Activated T-cell treated with anti-CD3 and anti-CD28 coated beads, Interleukin-2, amount 50 U/mL, for 72 hours (primary cell): Measurements from ENCODE around the gene LIMK2. TPM values are rescaled to one million over a fixed set of nuclear protein-coding genes. Genes with fewer than 3 reads are reported as not detected.

ENCODE experiments used
- ATAC-seq, 2 donors: fragments of 150-1000 bp; cut with Tn5 transposase; replicated peaks in 1 of 2; 2 replicates each; pipeline ENCODE4 v1.10.0; 2021; ENCODE audit warnings: moderate library complexity in 2 of 2, mild to moderate bottlenecking in 1 of 2
- DNase-seq, 2 donors: peaks; one replicate each; pipeline ENCODE4 v3.0.0; 2021 to 2022; ENCODE audit warnings: mixed read lengths in 1 of 2
- H3K27ac Mint-ChIP-seq: one replicate; pipeline ENCODE4 v1.8.0; 2022; ENCODE audit warnings: mild to moderate bottlenecking, moderate library complexity, mixed read lengths
- H3K27me3 Mint-ChIP-seq: one replicate; pipeline ENCODE4 v1.8.0; 2022; ENCODE audit warnings: low read depth, mixed read lengths
- H3K36me3 Mint-ChIP-seq, 2 donors: one replicate each; pipeline ENCODE4 v1.8.0; 2022; ENCODE audit warnings: mixed read lengths in 2 of 2, mild to moderate bottlenecking in 1 of 2; ENCODE audit not compliant: insufficient read depth in 2 of 2
- H3K4me1 Mint-ChIP-seq: one replicate; pipeline ENCODE4 v1.8.0; 2022; ENCODE audit warnings: low read depth, mixed read lengths
- H3K4me3 Mint-ChIP-seq, 2 donors: one replicate each; pipeline ENCODE4 v1.8.0; 2022; ENCODE audit warnings: mild to moderate bottlenecking in 2 of 2, mixed read lengths in 2 of 2, moderate library complexity in 2 of 2
- H3K9me3 Mint-ChIP-seq, 2 donors: one replicate each; pipeline ENCODE4 v1.8.0; 2022; ENCODE audit warnings: mixed read lengths in 2 of 2
- total RNA-seq, 2 donors: library from RNA; stranded (reverse); gene quantifications; one replicate each; pipeline ENCODE4 v1.2.3, GENCODE V29; 2022

The LIMK2 gene
- total RNA-seq, 2 donors from 2014 or later: 36.2 to 37.0 TPM

GRCh38 chr22:31276426-31277167 is 64.5 kb downstream of the LIMK2 start:
- DNase-seq (no peak), ATAC-seq (no peak)
- H3K27me3 Mint-ChIP-seq: no peaks in the 10 kb centered on the region
- H3K4me1 Mint-ChIP-seq: peaks cover 43% of the 10 kb centered on the region
- H3K36me3 Mint-ChIP-seq: peaks cover 13 to 17% of the 10 kb centered on the region in 2 donors
- no peak overlapping the region for H3K4me3 Mint-ChIP-seq
- no peaks in the 10 kb centered on the region for H3K9me3 Mint-ChIP-seq
- no peak overlapping the region for H3K27ac Mint-ChIP-seq

- H3K9me3 Mint-ChIP-seq: no peaks in the 10 kb centered on the region
- H3K4me3 Mint-ChIP-seq: peak overlapping the region in 1 of 2 donors; percentile 28
- H3K4me1 Mint-ChIP-seq: peaks cover 51% of the 10 kb centered on the region
- peaks cover 13 to 16% of the 10 kb centered on the region in 2 donors for H3K36me3 Mint-ChIP-seq
- ATAC-seq: no peak
- H3K27ac Mint-ChIP-seq: peak overlapping the region; percentile 88
- no peak for DNase-seq
- no peaks in the 10 kb centered on the region for H3K27me3 Mint-ChIP-seq
Measured at GRCh38 chr22:31277741-31278140, 65.6 kb downstream of the LIMK2 start.

GRCh38 chr22:31278151-31278621 is 66.1 kb downstream of the LIMK2 start:
- Mint-ChIP-seq H3K4me3 (peak overlapping the region in 1 of 2 donors; percentile 28), H3K27me3 (no peaks in the 10 kb centered on the region), H3K27ac (peak overlapping the region; percentile 88), H3K36me3 (peaks cover 11 to 18% of the 10 kb centered on the region in 2 donors), H3K4me1 (peaks cover 52% of the 10 kb centered on the region), H3K9me3 (no peaks in the 10 kb centered on the region)
- no peak for DNase-seq
- ATAC-seq: no peak

GRCh38 chr22:31278626-31279326 is 66.7 kb downstream of the LIMK2 start:
- Mint-ChIP-seq H3K27ac (peak overlapping the region; percentile 88), H3K4me1 (peaks cover 55% of the 10 kb centered on the region), H3K4me3 (peak overlapping the region in 1 of 2 donors; percentile 53), H3K9me3 (no peaks in the 10 kb centered on the region), H3K27me3 (no peaks in the 10 kb centered on the region), H3K36me3 (peaks cover 10 to 18% of the 10 kb centered on the region in 2 donors)
- peak; percentile 27 to 42 for DNase-seq
- peak; percentile 86 to 88 for ATAC-seq

- peak overlapping the region; percentile 88 for H3K27ac Mint-ChIP-seq
- H3K4me3 Mint-ChIP-seq: peak overlapping the region in 1 of 2 donors; percentile 53
- H3K36me3 Mint-ChIP-seq: peaks cover 9 to 14% of the 10 kb centered on the region in 2 donors
- no peaks in the 10 kb centered on the region for H3K9me3 Mint-ChIP-seq
- H3K4me1 Mint-ChIP-seq: peaks cover 55% of the 10 kb centered on the region
- no peaks in the 10 kb centered on the region for H3K27me3 Mint-ChIP-seq
- ATAC-seq: no peak
- DNase-seq: no peak
Measured at GRCh38 chr22:31279327-31279669, 67.2 kb downstream of the LIMK2 start.

GRCh38 chr22:31279821-31280505 is 67.9 kb downstream of the LIMK2 start:
- H3K9me3 Mint-ChIP-seq: no peaks in the 10 kb centered on the region
- DNase-seq: no peak
- peaks cover 8 to 13% of the 10 kb centered on the region in 2 donors for H3K36me3 Mint-ChIP-seq
- peaks cover 59% of the 10 kb centered on the region for H3K4me1 Mint-ChIP-seq
- H3K27me3 Mint-ChIP-seq: no peaks in the 10 kb centered on the region
- H3K27ac Mint-ChIP-seq: peak overlapping the region; percentile 88
- H3K4me3 Mint-ChIP-seq: peak overlapping the region in 1 of 2 donors; percentile 40
- ATAC-seq: no peak

- DNase-seq (no peak), ATAC-seq (no peak)
- Mint-ChIP-seq H3K27ac (peak overlapping the region; percentile 71), H3K27me3 (no peaks in the 10 kb centered on the region), H3K4me1 (peaks cover 72% of the 10 kb centered on the region), H3K4me3 (no peak overlapping the region), H3K36me3 (peaks cover 9 to 10% of the 10 kb centered on the region in 2 donors), H3K9me3 (no peaks in the 10 kb centered on the region)
Measured at GRCh38 chr22:31281733-31282132, 69.6 kb downstream of the LIMK2 start.

- H3K9me3 Mint-ChIP-seq: no peaks in the 10 kb centered on the region
- no peak overlapping the region for H3K4me3 Mint-ChIP-seq
- peak overlapping the region; percentile 71 for H3K27ac Mint-ChIP-seq
- no peak for ATAC-seq
- no peak for DNase-seq
- H3K27me3 Mint-ChIP-seq: no peaks in the 10 kb centered on the region
- H3K4me1 Mint-ChIP-seq: peaks cover 79% of the 10 kb centered on the region
- H3K36me3 Mint-ChIP-seq: peaks cover 9 to 13% of the 10 kb centered on the region in 2 donors
Measured at GRCh38 chr22:31282748-31283468, 70.8 kb downstream of the LIMK2 start.

GRCh38 chr22:31284281-31285155 is 72.4 kb downstream of the LIMK2 start:
- peaks cover 9 to 15% of the 10 kb centered on the region in 2 donors for H3K36me3 Mint-ChIP-seq
- no peak for ATAC-seq
- peaks cover 79% of the 10 kb centered on the region for H3K4me1 Mint-ChIP-seq

GRCh38 chr22:31286360-31287255 is 74.5 kb downstream of the LIMK2 start:
- H3K27me3 Mint-ChIP-seq: no peaks in the 10 kb centered on the region
- H3K9me3 Mint-ChIP-seq: no peaks in the 10 kb centered on the region
- H3K27ac Mint-ChIP-seq: peak overlapping the region; percentile 99
- ATAC-seq (peak; percentile 58 to 61), DNase-seq (peak; percentile 62 to 71)
- peaks cover 9 to 19% of the 10 kb centered on the region in 2 donors for H3K36me3 Mint-ChIP-seq
- peak overlapping the region; percentile 96 to 98 for H3K4me3 Mint-ChIP-seq
- peaks cover 78% of the 10 kb centered on the region for H3K4me1 Mint-ChIP-seq

More at GRCh38 chr22:31284281-31285155, 72.4 kb downstream of the LIMK2 start:
- Mint-ChIP-seq H3K27ac (peak overlapping the region; percentile 99), H3K9me3 (no peaks in the 10 kb centered on the region), H3K27me3 (no peaks in the 10 kb centered on the region), H3K4me3 (peak overlapping the region in 1 of 2 donors; percentile 96)
- DNase-seq: no peak

GRCh38 chr22:31287818-31288495 is 75.9 kb downstream of the LIMK2 start:
- ATAC-seq (no peak), DNase-seq (no peak)
- no peaks in the 10 kb centered on the region for H3K9me3 Mint-ChIP-seq
- peak overlapping the region; percentile 96 to 98 for H3K4me3 Mint-ChIP-seq
- peak overlapping the region; percentile 99 for H3K27ac Mint-ChIP-seq
- H3K36me3 Mint-ChIP-seq: peaks cover 9 to 18% of the 10 kb centered on the region in 2 donors
- peaks cover 75% of the 10 kb centered on the region for H3K4me1 Mint-ChIP-seq
- no peaks in the 10 kb centered on the region for H3K27me3 Mint-ChIP-seq
